GM23338 (cell line): ENCODE data around the gene HMOX2. TPM values are rescaled to one million over a fixed set of nuclear protein-coding genes. Genes with fewer than 3 reads are reported as not detected.

Experiments used
- ATAC-seq: fragments of 200-7000 bp; cut with Tn5 transposase; 3 replicates; pipeline ENCODE4 v1.9.1; 2020
- DNase-seq: peaks from one replicate; pipeline ENCODE4 v3.0.0-alpha.2; 2015; ENCODE audit warnings: low spot score
- H2AFZ ChIP-seq: fragments of 200-600 bp; sonication (generic); 2 replicates; pipeline ENCODE4 v1.8.0; 2016; ENCODE audit warnings: antibody characterized with exemption, mild to moderate bottlenecking, moderate library complexity
- H3F3A ChIP-seq: fragments of 200-600 bp; sonication (generic); replicated peaks from 2 replicates; pipeline ENCODE4 v1.8.0; 2017; ENCODE audit warnings: antibody characterized with exemption, mixed run types, low read depth
- H3K27ac ChIP-seq: fragments of 200-600 bp; sonication (generic); 2 replicates; pipeline ENCODE4 v1.6.1; 2016; ENCODE audit warnings: low read depth
- H3K27me3 ChIP-seq: fragments of 200-600 bp; sonication (generic); 2 replicates; pipeline ENCODE4 v1.8.0; 2016; ENCODE audit warnings: mild to moderate bottlenecking, mixed run types, moderate library complexity; ENCODE audit not compliant: insufficient read depth
- H3K36me3 ChIP-seq: fragments of 200-600 bp; sonication (generic); 2 replicates; pipeline ENCODE4 v1.8.0; 2016; ENCODE audit warnings: mild to moderate bottlenecking; ENCODE audit not compliant: insufficient read depth
- H3K4me1 ChIP-seq: fragments of 200-600 bp; sonication (generic); 2 replicates; pipeline ENCODE4 v1.8.0; 2016; ENCODE audit warnings: mild to moderate bottlenecking, moderate library complexity; ENCODE audit not compliant: insufficient read depth
- H3K4me2 ChIP-seq: fragments of 200-600 bp; sonication (generic); 2 replicates; pipeline ENCODE4 v1.7.1; 2017; ENCODE audit warnings: mixed run types
- H3K4me3 ChIP-seq: fragments of 200-600 bp; sonication (generic); 2 replicates; pipeline ENCODE4 v1.6.1; 2016; ENCODE audit warnings: mixed run types
- H3K79me2 ChIP-seq: fragments of 200-600 bp; sonication (generic); replicated peaks from 2 replicates; pipeline ENCODE4 v1.8.0; 2017; ENCODE audit warnings: mild to moderate bottlenecking; ENCODE audit not compliant: insufficient read depth
- H3K9me2 ChIP-seq: fragments of 200-600 bp; sonication (generic); 2 replicates; pipeline ENCODE4 v1.8.0; 2017; ENCODE audit not compliant: insufficient read depth
- H4K20me1 ChIP-seq: fragments of 200-600 bp; sonication (generic); replicated peaks from 2 replicates; pipeline ENCODE4 v1.8.0; 2017; ENCODE audit warnings: mild to moderate bottlenecking; ENCODE audit not compliant: insufficient read depth
- H3K27ac Mint-ChIP-seq: 2 replicates; pipeline ENCODE4 v1.8.0; 2020; ENCODE audit warnings: inconsistent platforms, mild to moderate bottlenecking, moderate library complexity, mixed read lengths
- H3K27me3 Mint-ChIP-seq: 3 replicates; pipeline ENCODE4 v1.8.0; 2022; ENCODE audit warnings: low read depth, mild to moderate bottlenecking, moderate library complexity, mixed read lengths, inconsistent platforms; ENCODE audit not compliant: insufficient read depth, poor library complexity
- H3K36me3 Mint-ChIP-seq: 3 replicates; pipeline ENCODE4 v1.8.0; 2021; ENCODE audit warnings: low read depth, mild to moderate bottlenecking, inconsistent platforms, moderate library complexity, mixed read lengths
- H3K4me1 Mint-ChIP-seq: 3 replicates; pipeline ENCODE4 v1.8.0; 2020; ENCODE audit warnings: mild to moderate bottlenecking, inconsistent platforms, mixed read lengths
- H3K4me3 Mint-ChIP-seq: 3 replicates; pipeline ENCODE4 v1.8.0; 2021; ENCODE audit warnings: moderate library complexity, mild to moderate bottlenecking, inconsistent platforms, mixed read lengths
- H3K9me3 Mint-ChIP-seq: 3 replicates; pipeline ENCODE4 v1.8.0; 2020; ENCODE audit warnings: moderate library complexity, mild to moderate bottlenecking, inconsistent platforms, mixed read lengths
- CREB1 ChIP-seq: fragments of 250-450 bp; sonication (Bioruptor Pico); IDR thresholded peaks from 2 replicates; pipeline ENCODE4 v1.5.0; 2020; ENCODE audit warnings: low read depth, mild to moderate bottlenecking, moderate library complexity
- CTCF ChIP-seq, 2 experiments: fragments of 200-600 bp in 1 of 2; sonication (generic) in 1 of 2; conservative IDR thresholded peaks; 2 replicates each; pipeline versions ENCODE4 v1.5.1 to v1.6.1; 2016 to 2017; ENCODE audit warnings: antibody characterized with exemption in 2 of 2, low read depth in 2 of 2, mild to moderate bottlenecking in 2 of 2, moderate library complexity in 1 of 2
- EZH2 ChIP-seq: fragments of 200-600 bp; sonication (generic); IDR thresholded peaks from one replicate; pipeline ENCODE4 v1.8.0; 2017; ENCODE audit warnings: antibody characterized with exemption, mild to moderate bottlenecking, low read depth; ENCODE audit not compliant: unreplicated experiment
- EZH2phosphoT487 ChIP-seq: fragments of 200-600 bp; sonication (generic); IDR thresholded peaks from one replicate; pipeline ENCODE4 v1.8.1; 2018; ENCODE audit warnings: antibody characterized with exemption; ENCODE audit not compliant: unreplicated experiment
- JUNB ChIP-seq: IDR thresholded peaks from one replicate; pipeline ENCODE4 v1.6.1; 2016; ENCODE audit warnings: antibody characterized with exemption; ENCODE audit not compliant: unreplicated experiment
- NANOG ChIP-seq: IDR thresholded peaks from 2 replicates; pipeline ENCODE4 v1.6.1; 2016; ENCODE audit warnings: antibody characterized with exemption, borderline replicate concordance
- POLR2AphosphoS5 ChIP-seq: IDR thresholded peaks from 2 replicates; pipeline ENCODE4 v1.6.1; 2016; ENCODE audit warnings: antibody characterized with exemption, low read depth
- REST ChIP-seq: IDR thresholded peaks from one replicate; pipeline ENCODE4 v1.6.1; 2018; ENCODE audit warnings: antibody characterized with exemption; ENCODE audit not compliant: unreplicated experiment
- STAT1 ChIP-seq: IDR thresholded peaks from one replicate; pipeline ENCODE4 v1.6.1; 2016; ENCODE audit warnings: antibody characterized with exemption; ENCODE audit not compliant: unreplicated experiment
- ZNF114 ChIP-seq: fragments of 250-450 bp; sonication (Bioruptor Pico); IDR thresholded peaks from 2 replicates; pipeline ENCODE4 v1.5.0; 2020; ENCODE audit warnings: mild to moderate bottlenecking, moderate library complexity
- ZNF331 ChIP-seq: fragments of 250-450 bp; sonication (Bioruptor Pico); IDR thresholded peaks from 2 replicates; pipeline ENCODE4 v1.5.0; 2020; ENCODE audit warnings: low read depth, mild to moderate bottlenecking, moderate library complexity
- ZNF462 ChIP-seq: fragments of 250-450 bp; sonication (Bioruptor Pico); IDR thresholded peaks from 2 replicates; pipeline ENCODE4 v1.5.0; 2020; ENCODE audit warnings: mild to moderate bottlenecking, moderate library complexity
- polyA plus RNA-seq: library from polyadenylated mRNA; unstranded; fragments of >200 nt; fragmentation: Nextera tagmentation; extraction: Ambion mirVana; gene quantifications from 2 replicates; pipeline ENCODE4 v1.2.1, GENCODE V29; 2016
- total RNA-seq: library from RNA; depleted of rRNA; stranded (reverse); fragments of >200 nt; shearing (Covaris generic); gene quantifications from 2 replicates; pipeline ENCODE4 v1.2.3, GENCODE V29; 2014
- TF ChIP-seq, protein P1 (sequence below): IDR thresholded peaks from 2 replicates; pipeline ENCODE4 v1.6.1; 2016; ENCODE audit warnings: antibody characterized with exemption

Gene HMOX2
- total and polyA plus RNA-seq, 2 experiments from 2014 or later, result 33.0 to 38.1 TPM

GRCh38 chr16:4494746-4495490 is 18.7 kb downstream of the HMOX2 start:
- Mint-ChIP-seq H3K4me1 (peaks cover 5% of the 10 kb centered on the region; the same call in 2 of the 3 replicates), H3K27ac (no peak overlapping the region), H3K4me3 (no peak overlapping the region), H3K36me3 (peaks cover 10% of the 10 kb centered on the region), H3K27me3 (peaks cover 2% of the 10 kb centered on the region), H3K9me3 (peaks cover 9% of the 10 kb centered on the region; the same call in 2 of the 3 replicates)
- Histone ChIP-seq H3K27me3 (no peaks in the 10 kb centered on the region), H3K9me2 (no peaks in the 10 kb centered on the region), H3K79me2 (peaks cover 25% of the 10 kb centered on the region), H3K4me3 (no peak overlapping the region), H3K36me3 (no peaks in the 10 kb centered on the region), H3K4me1 (peaks cover 5% of the 10 kb centered on the region; the same call in 1 of the 2 replicates), H3F3A (0 out of 2 replicates have a peak, but pooled peaks cover 3% of the 10 kb centered on the region), H4K20me1 (peaks cover 6% of the 10 kb centered on the region), H2AFZ (no peak overlapping the region), H3K27ac (0 out of 2 replicates have a peak overlapping the region, but pooled peaks have one; percentile 50), H3K4me2 (no peak overlapping the region)
- DNase-seq (no peak), ATAC-seq (no peak)
- TF ChIP-seq STAT1, result no peak
- TF ChIP-seq POLR2AphosphoS5, result no peak
- no peak for TF ChIP-seq EZH2
- TF ChIP-seq ZNF114 (CRISPR knock-in tag), result no peak
- TF ChIP-seq REST, result no peak
- no peak for TF ChIP-seq ZNF462
- TF ChIP-seq ZNF331 (CRISPR knock-in tag), result no peak
- TF ChIP-seq NANOG, result no peak
- no peak for TF ChIP-seq CTCF (conservative IDR thresholded peaks at IDR 0.05; ENCODE audit: low read depth in 2 of 2)
- TF ChIP-seq EZH2phosphoT487, result no peak
- TF ChIP-seq, protein P1, sequence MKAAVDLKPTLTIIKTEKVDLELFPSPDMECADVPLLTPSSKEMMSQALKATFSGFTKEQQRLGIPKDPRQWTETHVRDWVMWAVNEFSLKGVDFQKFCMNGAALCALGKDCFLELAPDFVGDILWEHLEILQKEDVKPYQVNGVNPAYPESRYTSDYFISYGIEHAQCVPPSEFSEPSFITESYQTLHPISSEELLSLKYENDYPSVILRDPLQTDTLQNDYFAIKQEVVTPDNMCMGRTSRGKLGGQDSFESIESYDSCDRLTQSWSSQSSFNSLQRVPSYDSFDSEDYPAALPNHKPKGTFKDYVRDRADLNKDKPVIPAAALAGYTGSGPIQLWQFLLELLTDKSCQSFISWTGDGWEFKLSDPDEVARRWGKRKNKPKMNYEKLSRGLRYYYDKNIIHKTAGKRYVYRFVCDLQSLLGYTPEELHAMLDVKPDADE, result no peak
- no peak for TF ChIP-seq JUNB
- no peak for TF ChIP-seq CREB1 (CRISPR knock-in tag)
